ENCODE measurements around the gene NDUFB10. TPM values are rescaled to one million over a fixed set of nuclear protein-coding genes. Genes with fewer than 3 reads are reported as not detected.

NDUFB10 gene
- total and polyA plus RNA-seq, 10 of the 15 experiments (the other 5 are each of a cell fraction or from before 2014, with no cell fraction given) = 52.2 to 319 (median 130) TPM

GRCh38 chr16:1971796-1972489 lies 12.6 kb downstream of the NDUFB10 start, which contains the start of gene TBL3:
Gene TBL3 (plus strand): TSS chr16:1972053. CDS start chr16:1972165, 112 bp downstream.
- ATAC-seq = peak; percentile 98
- FAIRE-seq = peak; percentile 76
- H3K79me2 ChIP-seq (ENCODE audit: control insufficient read depth, insufficient read depth, low read length) = peaks cover 24% of the 10 kb centered on the region
- H3K36me3 ChIP-seq (ENCODE audit: control insufficient read depth in 2 of 2, insufficient read depth in 2 of 2, low read length in 1 of 2) = peaks cover 0 to 23% of the 10 kb centered on the region in 2 experiments; a peak in 3 of 4 replicates
- peaks cover 12% of the 10 kb centered on the region for H3K4me1 ChIP-seq (ENCODE audit: control insufficient read depth, insufficient read depth, low read length)
- ChIA-PET RAD21 (ENCODE audit: unreplicated experiment) (interaction anchor here (1.0 to 1.3 kb wide), 2 partner anchors 9 to 12 kb away, joined by 3 to 6 read pairs; partner anchors contain the start of genes GFER and NOXO1), POLR2A (interaction anchor here (0.6 to 2.7 kb wide), 11 partner anchors 9 to 189 kb away, joined by 3 to 21 read pairs (median 4); partner anchors contain the start of genes GFER, MSRB1, NDUFB10 and NOXO1), CTCF (interaction anchor here (1.1 to 1.3 kb wide), 2 partner anchors 10 to 32 kb away, joined by 3 to 6 read pairs; no protein-coding TSS in a partner anchor), SMC1A (ENCODE audit: uncharacterized antibody, unreplicated experiment) (interaction anchor here (0.8 to 1.3 kb wide), 2 partner anchors 11 to 22 kb away, joined by 3 to 7 read pairs; no protein-coding TSS in a partner anchor)
- intact Hi-C loops (cut with micrococcal nuclease; ENCODE audit: unreplicated experiment) (no loop called here), in situ Hi-C loops (cut with MboI) (no loop called here)
- WGBS (ENCODE audit: insufficient coverage, insufficient replicate concordance, low lambda C conversion rate, missing lambda C conversion rate) = under 1% methylated on average over 78 of the region's 78 CpGs
- peak; percentile 70 for DNase-seq (ENCODE audit: low read depth, low spot score)
- peak within 1 kb of the TSS; percentile 93 for H3K4me3 ChIP-seq
- peak within 1 kb of the TSS; percentile 95 for H3K4me2 ChIP-seq (ENCODE audit: control insufficient read depth, insufficient read depth)
- no peaks in the 10 kb centered on the region for H3K9me3 ChIP-seq (replicated peaks; ENCODE audit: control insufficient read depth, insufficient read depth, low read length)
- peak within 1 kb of the TSS; percentile 79 for H2AFZ ChIP-seq (ENCODE audit: control insufficient read depth, low read depth, low read length)
- peak within 1 kb of the TSS; percentile 87 for H3K9ac ChIP-seq (ENCODE audit: control insufficient read depth, insufficient read depth, low read length)
- H4K20me1 ChIP-seq (ENCODE audit: control insufficient read depth, insufficient read depth) = no peaks in the 10 kb centered on the region
- H3K27ac ChIP-seq (ENCODE audit: control insufficient read depth, insufficient read depth) = peak within 1 kb of the TSS; percentile 89
- no TSS peak for BruUV-seq (replicated peaks)
- H3K27me3 ChIP-seq (replicated peaks in 1 of 2; ENCODE audit: control insufficient read depth in 2 of 2, insufficient read depth in 2 of 2, low read length in 1 of 2) = no peaks in the 10 kb centered on the region
- peak; percentile 57 for TF ChIP-seq SREBF2 (IDR thresholded peaks at IDR 0.05; ENCODE audit: low read length)
- TF ChIP-seq USF2 (IDR thresholded peaks at IDR 0.05; ENCODE audit: borderline replicate concordance, low read depth, low read length) = no peak
- no peak for TF ChIP-seq EZH2 (IDR thresholded peaks at IDR 0.05; ENCODE audit: borderline replicate concordance, control insufficient read depth, low read depth, low read length)
- TF ChIP-seq ETV6 (conservative IDR thresholded peaks at IDR 0.05 in 1 of 2, IDR thresholded peaks at IDR 0.05 in 1 of 2; ENCODE audit: borderline replicate concordance in 1 of 2, low read depth in 1 of 2) = peak in 1 of 2 experiments; percentile 79; a peak in 1 of 4 replicates
- 0 out of 2 replicates have a peak, but pooled peaks have one; percentile 73 for TF ChIP-seq CHD1 (IDR thresholded peaks at IDR 0.05; ENCODE audit: low read depth, low read length)
- TF ChIP-seq GATAD2B (conservative IDR thresholded peaks at IDR 0.05; ENCODE audit: low read depth) = peak; percentile 61; the same call in 1 of the 2 replicates
- peak; percentile 30; the same call in 1 of the 2 replicates for TF ChIP-seq LARP7 (IDR thresholded peaks at IDR 0.05)
- TF ChIP-seq ELK1 (IDR thresholded peaks at IDR 0.05; ENCODE audit: low read depth, low read length) = peak; percentile 89
- TF ChIP-seq ZNF217 (IDR thresholded peaks at IDR 0.05) = no peak
- peak; percentile 53; the same call in 2 of the 3 replicates for TF ChIP-seq POU2F2 (IDR thresholded peaks at IDR 0.05; ENCODE audit: borderline replicate concordance, low read depth, low read length)
- no peak for TF ChIP-seq ATF2 (IDR thresholded peaks at IDR 0.05; ENCODE audit: low read length)
- peak; percentile 100 for TF ChIP-seq IKZF1 (conservative IDR thresholded peaks at IDR 0.05)
- TF ChIP-seq NRF1 (conservative IDR thresholded peaks at IDR 0.05; ENCODE audit: low read depth, low read length) = no peak; the same call in 1 of the 2 replicates
- TF ChIP-seq FOS (IDR thresholded peaks at IDR 0.05; ENCODE audit: borderline replicate concordance, extremely low read depth, insufficient read length) = no peak
- TF ChIP-seq ZBTB11 (CRISPR knock-in tag; IDR thresholded peaks at IDR 0.05) = peak; percentile 29; the same call in 1 of the 2 replicates

Measured in GM12878 (cell line).